HEK293T (cell line): ENCODE data around the gene MAP3K14.

Source experiments
- CTCF ChIA-PET: fragments of 350-600 bp; formaldehyde crosslinking; extraction: SDS; loops from one replicate; lab custom pipeline; 2021; ENCODE audit warnings: antibody characterized with exemption, inconsistent platforms; lab: Yijun Ruan, JAX
- POLR2A ChIA-PET: fragments of 350-600 bp; formaldehyde crosslinking; extraction: SDS; loops from one replicate; lab custom pipeline; 2020; ENCODE audit warnings: antibody characterized with exemption, inconsistent platforms; lab: Yijun Ruan, JAX
- DNase-seq: peaks from one replicate; pipeline ENCODE4 v3.0.0; 2012; ENCODE audit warnings: mixed read lengths; ENCODE audit errors: extremely low spot score
- ARNT ChIP-seq: fragments of 450-650 bp; IDR thresholded peaks from 2 replicates; pipeline ENCODE4 v1.6.1; 2017; ENCODE audit warnings: mild to moderate bottlenecking
- BHLHE40 ChIP-seq: fragments of 450-650 bp; IDR thresholded peaks from 2 replicates; pipeline ENCODE4 v1.6.1; 2016; ENCODE audit warnings: mild to moderate bottlenecking, moderate library complexity, borderline replicate concordance
- CTBP1 ChIP-seq: fragments of 450-650 bp; IDR thresholded peaks from 2 replicates; pipeline ENCODE4 v1.6.1; 2016; ENCODE audit warnings: borderline replicate concordance
- ELF4 ChIP-seq: fragments of 450-650 bp; IDR thresholded peaks from 2 replicates; pipeline ENCODE4 v1.6.1; 2017; ENCODE audit warnings: antibody characterized with exemption
- FOXA1 ChIP-seq: fragments of 450-650 bp; IDR thresholded peaks from 2 replicates; pipeline ENCODE4 v1.6.1; 2016; ENCODE audit warnings: mild to moderate bottlenecking
- FOXK2 ChIP-seq: fragments of 450-650 bp; IDR thresholded peaks from 2 replicates; pipeline ENCODE4 v1.6.1; 2016; ENCODE audit warnings: mild to moderate bottlenecking
- FOXM1 ChIP-seq: fragments of 450-650 bp; IDR thresholded peaks from 2 replicates; pipeline ENCODE4 v1.6.1; 2017; ENCODE audit warnings: mild to moderate bottlenecking, borderline replicate concordance
- HDGF ChIP-seq: fragments of 450-650 bp; IDR thresholded peaks from 2 replicates; pipeline ENCODE4 v1.6.1; 2017; ENCODE audit warnings: antibody characterized with exemption, borderline replicate concordance
- L3MBTL2 ChIP-seq: fragments of 450-650 bp; conservative IDR thresholded peaks from 2 replicates; pipeline ENCODE4 v1.6.1; 2016; ENCODE audit warnings: mild to moderate bottlenecking
- LEF1 ChIP-seq: fragments of 450-650 bp; IDR thresholded peaks from 2 replicates; pipeline ENCODE4 v1.6.1; 2017; ENCODE audit warnings: mild to moderate bottlenecking, borderline replicate concordance
- NFRKB ChIP-seq: fragments of 450-650 bp; IDR thresholded peaks from 2 replicates; pipeline ENCODE4 v1.6.1; 2016; ENCODE audit warnings: mild to moderate bottlenecking, moderate library complexity
- SP1 ChIP-seq: fragments of 450-650 bp; IDR thresholded peaks from 2 replicates; pipeline ENCODE4 v1.6.1; 2017
- SUZ12 ChIP-seq: fragments of 450-650 bp; IDR thresholded peaks from 2 replicates; pipeline ENCODE4 v1.6.1; 2016; ENCODE audit warnings: mild to moderate bottlenecking
- TARDBP ChIP-seq: fragments of 450-650 bp; IDR thresholded peaks from 2 replicates; pipeline ENCODE4 v1.6.1; 2016
- ZNF384 ChIP-seq: fragments of 450-650 bp; IDR thresholded peaks from 2 replicates; pipeline ENCODE4 v1.6.1; 2016
- TF ChIP-seq, protein P1 (sequence below): fragments of 450-650 bp; IDR thresholded peaks from 2 replicates; pipeline ENCODE4 v1.6.1; 2016

Gene MAP3K14

GRCh38 chr17:45311760-45312476 is 4.9 kb downstream of the MAP3K14 start:
- DNase-seq, result no peak
- ChIA-PET CTCF (interaction anchor here (0.8 to 1.9 kb wide), 5 partner anchors 14 to 77 kb away, joined by 3 to 11 read pairs (median 6); no protein-coding TSS in a partner anchor), POLR2A (interaction anchor here (1.0 to 2.2 kb wide), 6 partner anchors 8 to 163 kb away, joined by 3 to 8 read pairs (median 4); partner anchors contain the start of gene HEXIM1)
- TF ChIP-seq FOXK2 (no peak), ARNT (no peak), TARDBP (no peak), FOXA1 (no peak), BHLHE40 (no peak), ELF4 (no peak), LEF1 (no peak), NFRKB (no peak), ZNF384 (no peak), L3MBTL2 (no peak), SUZ12 (no peak), SP1 (no peak), CTBP1 (no peak), FOXM1 (no peak), HDGF (no peak)
- TF ChIP-seq, protein P1, sequence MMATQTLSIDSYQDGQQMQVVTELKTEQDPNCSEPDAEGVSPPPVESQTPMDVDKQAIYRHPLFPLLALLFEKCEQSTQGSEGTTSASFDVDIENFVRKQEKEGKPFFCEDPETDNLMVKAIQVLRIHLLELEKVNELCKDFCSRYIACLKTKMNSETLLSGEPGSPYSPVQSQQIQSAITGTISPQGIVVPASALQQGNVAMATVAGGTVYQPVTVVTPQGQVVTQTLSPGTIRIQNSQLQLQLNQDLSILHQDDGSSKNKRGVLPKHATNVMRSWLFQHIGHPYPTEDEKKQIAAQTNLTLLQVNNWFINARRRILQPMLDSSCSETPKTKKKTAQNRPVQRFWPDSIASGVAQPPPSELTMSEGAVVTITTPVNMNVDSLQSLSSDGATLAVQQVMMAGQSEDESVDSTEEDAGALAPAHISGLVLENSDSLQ, result no peak

GRCh38 chr17:45311401-45311759 is 5.4 kb downstream of the MAP3K14 start:
- DNase-seq, result no peak
- no peak for TF ChIP-seq BHLHE40
- no peak for TF ChIP-seq ARNT
- no peak for TF ChIP-seq TARDBP
- TF ChIP-seq, protein P1, result no peak
- no peak for TF ChIP-seq HDGF
- POLR2A ChIA-PET, result interaction anchor here (1.0 to 2.2 kb wide), 6 partner anchors 9 to 163 kb away, joined by 3 to 8 read pairs (median 4); partner anchors contain the start of gene HEXIM1
- CTCF ChIA-PET, result interaction anchor here (0.6 to 1.9 kb wide), 4 partner anchors 29 to 74 kb away, joined by 6 to 11 read pairs (median 6); no protein-coding TSS in a partner anchor

DNA sequence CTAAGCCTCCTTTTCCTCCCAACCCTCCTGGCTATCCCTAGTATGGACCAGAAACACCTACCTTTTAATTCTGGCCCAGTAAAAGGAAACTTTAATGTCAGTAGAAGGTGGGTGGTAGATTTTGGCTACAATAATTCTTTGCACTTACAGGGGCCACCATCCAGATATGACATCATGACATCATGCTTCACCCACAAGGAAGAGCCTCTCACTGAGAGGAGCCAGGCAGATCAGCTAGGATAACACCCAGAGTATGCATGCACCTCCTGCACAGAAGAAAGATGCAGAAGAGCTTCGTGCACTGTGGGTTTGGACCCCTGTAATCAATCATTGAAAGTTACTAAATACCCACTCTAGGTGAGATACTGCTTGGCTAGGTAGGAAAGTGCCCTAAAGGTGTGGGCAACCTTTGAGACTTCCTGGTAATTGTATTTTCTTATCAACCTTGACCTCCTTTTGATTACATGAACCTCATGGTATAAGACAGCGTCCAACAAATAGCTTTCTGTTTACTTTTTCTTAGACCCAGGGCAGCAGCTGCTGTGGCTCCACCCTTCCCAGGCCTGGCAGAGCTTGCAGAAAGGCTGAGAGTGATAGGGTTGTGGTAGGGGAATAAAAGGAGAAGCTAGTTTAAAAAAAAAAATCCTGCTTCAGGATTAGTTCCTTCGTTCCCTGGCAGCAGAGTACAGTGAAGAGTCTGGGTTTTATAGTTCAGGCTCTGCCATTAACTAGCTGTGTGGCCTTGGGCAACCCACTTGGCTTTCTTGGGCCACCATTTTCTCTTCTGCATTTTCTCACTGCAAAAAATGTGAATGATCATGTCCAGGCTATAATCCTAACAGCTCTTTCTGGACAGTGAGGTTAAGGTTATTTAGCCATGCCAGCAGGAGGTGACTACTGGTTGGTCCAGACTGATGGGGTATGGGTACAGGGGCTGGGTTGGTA is 6.2 kb downstream of the MAP3K14 start:
- POLR2A ChIA-PET, result interaction anchor here (1.0 to 2.2 kb wide), 4 partner anchors 8 to 163 kb away, joined by 3 to 8 read pairs (median 6); partner anchors contain the start of gene HEXIM1
- no peak for DNase-seq

GRCh38 chr17:45309400-45309799 is 7.4 kb downstream of the MAP3K14 start:
- no peak for DNase-seq
- no peak for TF ChIP-seq L3MBTL2
- TF ChIP-seq, protein P1, result no peak
- no peak for TF ChIP-seq NFRKB
- no peak for TF ChIP-seq FOXA1
- TF ChIP-seq ZNF384, result no peak
- TF ChIP-seq ELF4, result no peak
- no peak for TF ChIP-seq CTBP1
- TF ChIP-seq HDGF, result no peak
- ChIA-PET CTCF (no interaction called here), POLR2A (no interaction called here)

More for the DNA sequence above, 6.2 kb downstream of the MAP3K14 start:
- CTCF ChIA-PET, result interaction anchor here (0.5 to 1.9 kb wide), 7 partner anchors 16 to 75 kb away, joined by 3 to 11 read pairs (median 6); no protein-coding TSS in a partner anchor
- TF ChIP-seq SUZ12 (no peak), TARDBP (no peak), CTBP1 (no peak)

DNA sequence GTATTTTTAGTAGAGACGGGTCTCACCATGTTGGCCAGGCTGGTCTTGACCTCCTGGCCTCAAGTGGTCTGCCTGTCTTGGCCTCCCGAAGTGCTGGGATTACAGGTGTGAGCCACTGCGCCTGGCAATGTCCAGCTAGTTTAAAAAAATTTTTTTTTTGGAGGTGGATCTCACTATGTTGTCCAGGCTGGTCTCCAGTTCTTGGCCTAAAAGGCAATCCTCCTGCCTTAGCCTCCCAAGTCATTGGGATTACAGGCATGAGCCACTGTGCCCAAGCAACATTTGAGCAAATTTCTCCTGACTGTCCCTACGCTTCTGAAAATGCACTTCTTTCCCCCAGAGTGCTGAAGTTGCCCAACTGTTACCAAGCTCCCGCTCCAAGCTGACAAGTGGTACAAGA is 8.0 kb downstream of the MAP3K14 start:
- ChIA-PET CTCF (interaction anchor here (0.6 kb wide), 1 partner anchor 31 kb away, joined by 4 read pairs; no protein-coding TSS in a partner anchor), POLR2A (interaction anchor here (3.9 kb wide), 1 partner anchor 8 kb away, joined by 26 read pairs; the partner anchor contains the start of gene MAP3K14)
- DNase-seq, result no peak
- TF ChIP-seq FOXM1 (no peak), HDGF (no peak)

DNA sequence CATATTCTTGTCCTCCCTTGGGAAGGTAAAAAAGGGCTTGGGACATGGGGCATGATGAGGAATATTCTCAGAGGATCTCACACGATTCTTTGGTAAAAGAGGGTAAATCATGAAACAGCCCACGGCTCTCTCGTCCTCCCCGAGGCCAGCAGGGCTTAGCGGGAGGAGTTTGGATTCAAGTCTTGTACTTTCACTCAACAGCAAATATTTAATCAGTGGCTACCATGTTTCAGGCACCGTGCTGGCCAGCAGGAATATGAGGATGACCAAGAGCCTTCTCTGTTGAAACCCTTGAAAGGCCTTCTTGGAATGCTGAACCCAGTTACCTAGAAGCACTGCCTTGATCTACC is 8.8 kb downstream of the MAP3K14 start:
- no peak for DNase-seq
- TF ChIP-seq HDGF (no peak), SUZ12 (no peak), ARNT (no peak), BHLHE40 (no peak), SP1 (no peak), FOXK2 (no peak), CTBP1 (no peak)
- ChIA-PET CTCF (no interaction called here), POLR2A (interaction anchor here (3.9 kb wide), 1 partner anchor 8 kb away, joined by 26 read pairs; the partner anchor contains the start of gene MAP3K14)
